Anterior cingulate cortex (tissue), 58 donors: ENCODE data around the gene ZBTB20.

Experiments
- DNase-seq, 58 donors: peaks; one replicate each; lab custom pipeline; 2025; lab: John Stamatoyannopoulos, UW

Gene ZBTB20

DNA sequence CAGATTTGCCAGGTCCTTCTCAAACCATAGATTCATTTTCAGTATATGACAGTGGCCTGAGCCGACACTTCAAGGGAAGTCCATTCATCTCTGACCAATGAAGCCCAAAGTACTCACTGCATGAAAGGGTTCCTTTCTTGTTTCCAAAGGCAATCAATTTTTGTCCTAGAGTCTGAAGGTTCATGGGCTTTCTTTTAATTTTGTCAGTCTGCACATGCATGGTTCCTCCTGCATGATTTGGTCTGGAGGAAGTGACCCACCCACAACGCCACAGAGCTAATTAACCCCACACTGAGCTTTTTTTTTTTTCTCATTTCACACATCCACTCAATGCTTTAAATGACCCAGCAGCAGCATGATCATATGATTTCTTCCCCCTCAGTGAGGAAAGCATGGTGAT lies 636.9 kb downstream of the ZBTB20 start:
- DNase-seq = no peak

DNA sequence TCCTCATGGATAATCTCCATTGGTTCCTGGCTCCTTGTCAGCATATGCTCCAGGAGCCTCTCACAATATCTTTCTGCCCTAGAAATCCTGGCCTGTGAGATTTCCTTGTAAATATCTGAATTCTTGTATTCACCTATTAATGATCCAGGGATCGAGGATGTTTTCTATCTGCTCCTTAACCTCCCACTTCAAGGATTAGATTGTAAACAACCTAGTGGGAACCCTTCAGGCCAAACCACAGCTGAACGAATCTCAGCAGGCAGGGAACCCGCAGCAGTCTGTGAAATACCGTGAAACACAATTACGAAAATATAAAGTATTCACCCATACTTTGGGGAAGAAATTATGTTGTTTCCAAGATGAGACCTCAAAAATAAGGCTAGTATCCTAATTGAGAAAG lies 637.3 kb downstream of the ZBTB20 start:
- DNase-seq = no peak

DNA sequence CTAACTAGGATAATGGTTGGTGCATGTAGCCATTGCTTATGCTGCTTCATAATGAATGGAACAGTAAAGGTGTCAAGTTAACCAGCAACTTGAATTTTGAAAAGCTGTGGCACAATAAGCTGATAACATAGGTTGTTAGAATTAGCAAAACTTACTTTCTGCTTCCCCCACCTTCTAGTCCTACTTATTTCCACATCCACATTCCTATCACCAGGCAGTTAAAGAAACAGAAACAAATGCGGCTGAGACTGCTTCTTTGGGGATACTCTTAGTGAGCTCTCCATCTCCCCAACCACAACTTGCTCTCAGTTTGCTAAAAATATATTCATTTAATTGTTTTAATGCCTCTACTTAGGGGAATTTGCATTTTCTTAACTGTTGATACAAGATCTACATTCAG lies 638.1 kb downstream of the ZBTB20 start:
- no peak for DNase-seq

GRCh38 chr3:114508208-114508607 lies 638.9 kb downstream of the ZBTB20 start:
- no peak for DNase-seq

GRCh38 chr3:114506591-114507300 lies 640.3 kb downstream of the ZBTB20 start:
- DNase-seq = no peak

DNA sequence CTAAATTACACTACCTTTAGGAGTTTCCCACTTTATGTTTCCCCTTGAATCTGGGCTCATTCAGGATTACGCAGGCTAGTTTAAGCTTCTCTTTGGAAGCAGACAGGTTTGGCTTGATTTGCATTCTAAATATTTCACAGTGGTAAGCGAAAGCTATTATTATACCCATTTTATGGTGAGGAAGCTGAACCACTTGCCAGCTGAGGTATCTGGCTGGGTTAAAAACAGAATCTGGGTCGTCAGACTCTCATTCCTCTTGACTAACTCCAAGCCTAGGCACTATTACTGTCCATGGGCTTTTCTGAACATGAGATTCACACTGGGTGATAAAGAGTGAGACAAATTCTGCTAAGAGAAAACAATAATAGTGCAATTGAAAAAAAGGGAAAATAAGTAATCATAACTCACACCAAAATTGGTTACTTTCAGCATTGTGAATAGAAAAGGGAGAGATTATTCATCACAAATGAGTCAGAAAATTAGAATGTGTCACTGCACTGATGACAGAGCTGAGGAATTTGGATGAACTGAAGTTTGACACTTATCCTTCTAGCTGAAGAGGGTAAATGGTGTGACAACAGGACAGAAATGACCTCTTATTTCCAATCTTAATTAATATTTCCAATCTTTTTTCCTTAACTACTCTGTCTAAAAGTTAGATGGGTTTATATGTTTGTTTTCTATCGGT lies 642.0 kb downstream of the ZBTB20 start:
- DNase-seq = no peak

- DNase-seq = no peak
Observed at GRCh38 chr3:114502204-114502603, 644.9 kb downstream of the ZBTB20 start.

- no peak for DNase-seq
Observed at GRCh38 chr3:114499976-114500375, 647.1 kb downstream of the ZBTB20 start.

GRCh38 chr3:114498539-114499370 lies 648.3 kb downstream of the ZBTB20 start:
- DNase-seq = peak in 11 of 58 donors; percentile 2 to 79 (median 19)

DNA sequence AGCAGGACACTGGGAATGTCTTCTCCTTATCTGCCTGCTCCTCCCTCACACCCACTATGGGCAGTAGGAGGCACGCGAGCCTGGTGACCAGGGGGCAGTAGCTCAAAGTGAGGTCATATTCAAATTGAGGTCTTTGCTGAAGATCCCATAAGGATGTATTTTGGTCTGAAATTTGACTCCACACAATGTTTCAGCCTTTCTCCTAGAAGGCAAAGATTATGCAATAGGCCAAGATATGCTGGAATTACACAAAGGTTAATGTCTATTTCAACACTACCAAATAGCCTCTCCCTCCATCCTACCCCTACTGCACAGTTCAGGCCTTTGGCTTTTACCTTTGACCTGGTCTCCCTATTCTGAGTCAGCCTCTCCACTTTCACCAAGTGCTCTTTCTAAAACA lies 650.2 kb downstream of the ZBTB20 start:
- no peak for DNase-seq

DNA sequence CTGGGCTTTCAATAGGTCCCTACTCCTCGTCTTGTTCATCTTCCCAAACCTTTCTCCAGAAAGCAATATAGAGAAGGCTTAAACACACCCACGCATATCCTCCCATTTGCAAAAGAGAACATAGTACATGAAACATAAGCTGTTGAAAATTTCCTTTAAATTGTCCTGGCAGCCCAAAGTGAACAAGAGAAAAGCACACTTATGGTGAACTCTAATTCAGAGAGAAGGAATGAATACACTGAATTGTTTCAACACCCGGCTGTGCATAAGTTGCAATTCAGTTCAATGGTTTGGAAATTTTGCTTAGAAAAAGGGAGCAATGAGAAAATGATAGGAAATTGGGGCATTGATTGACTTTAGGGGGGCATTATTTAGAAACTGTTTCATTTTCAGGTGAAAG lies 650.6 kb downstream of the ZBTB20 start:
- DNase-seq = peak in 1 of 58 donors; percentile 3

GRCh38 chr3:114496021-114496434 lies 651.1 kb downstream of the ZBTB20 start:
- DNase-seq = peak in 16 of 58 donors; percentile 1 to 38 (median 6)

- no peak for DNase-seq
Observed at GRCh38 chr3:114494498-114494897, 652.6 kb downstream of the ZBTB20 start.

GRCh38 chr3:114490829-114491228 lies 656.3 kb downstream of the ZBTB20 start:
- no peak for DNase-seq

- no peak for DNase-seq
Observed at GRCh38 chr3:114487502-114487901, 659.6 kb downstream of the ZBTB20 start.

- DNase-seq = no peak
Observed at GRCh38 chr3:114484919-114485318, 662.2 kb downstream of the ZBTB20 start.

DNA sequence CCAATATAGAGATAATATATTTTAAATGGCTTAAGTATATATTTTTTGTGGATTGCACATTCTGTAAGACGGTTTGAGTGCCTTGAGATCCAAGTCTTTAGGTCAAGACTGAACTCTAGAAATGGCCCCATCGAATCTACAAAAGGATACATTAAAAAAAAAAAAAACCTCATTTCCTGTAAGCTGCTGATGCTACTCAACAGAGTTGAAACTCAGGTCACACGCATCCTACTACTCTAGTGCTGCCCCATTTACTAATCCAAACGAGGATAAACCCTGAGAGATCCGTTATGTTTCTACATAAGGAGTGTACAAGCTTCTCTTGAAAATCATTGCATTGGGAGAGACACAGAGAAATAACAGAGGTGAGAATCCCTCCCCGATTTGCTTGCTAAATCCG lies 666.0 kb downstream of the ZBTB20 start:
- no peak for DNase-seq

- no peak for DNase-seq
Observed at GRCh38 chr3:114480442-114480841, 666.6 kb downstream of the ZBTB20 start.

GRCh38 chr3:114478801-114479200 lies 668.3 kb downstream of the ZBTB20 start:
- no peak for DNase-seq

- DNase-seq = no peak
Observed at GRCh38 chr3:114476511-114476910, 670.6 kb downstream of the ZBTB20 start.

- DNase-seq = no peak
Observed at GRCh38 chr3:114471478-114471877, 675.6 kb downstream of the ZBTB20 start.
